ENCODE data around the gene PJA1.

Gene PJA1

DNA sequence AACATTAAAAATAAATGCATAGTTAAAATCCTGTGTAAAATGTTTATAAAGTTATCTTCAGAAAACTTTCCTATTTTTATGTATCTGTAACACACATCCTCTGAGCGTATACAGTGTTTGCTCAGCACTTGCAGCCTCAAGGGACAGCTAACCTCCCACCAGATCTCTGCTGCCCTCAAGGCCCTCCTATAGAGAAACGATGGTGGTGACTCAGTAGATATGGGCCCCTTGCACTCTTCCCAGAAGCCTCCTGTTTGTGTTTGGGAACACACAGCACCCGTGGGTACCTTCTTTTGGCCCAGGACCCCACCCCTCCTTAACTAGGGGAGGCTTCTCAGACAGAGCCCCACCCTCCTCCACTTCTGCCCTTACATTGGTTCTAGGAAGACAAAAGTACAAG lies 26.7 kb downstream of the PJA1 start:
- Histone ChIP-seq H2BK15ac (ENCODE audit: low read depth, poor library complexity, severe bottlenecking) (peak overlapping the region; percentile 52), H3K4me3 (ENCODE audit: insufficient read depth in 1 of 2, low read depth in 1 of 2, low read length in 2 of 2) (no peak overlapping the region), H4K8ac (ENCODE audit: low read length) (peak overlapping the region; percentile 54), H2AK5ac (ENCODE audit: low read length, severe bottlenecking) (no peak overlapping the region), H2BK5ac (ENCODE audit: low read depth, low read length, poor library complexity, severe bottlenecking) (no peak overlapping the region), H3K9ac (ENCODE audit: low read length) (no peak overlapping the region), H3K23ac (ENCODE audit: low read length in 2 of 2) (no peak overlapping the region), H3K36me3 (ENCODE audit: control insufficient read depth in 1 of 2, insufficient read depth in 2 of 2, low read depth in 1 of 2, low read length in 2 of 2) (no peaks in the 10 kb centered on the region), H3K4me1 (ENCODE audit: control insufficient read depth, insufficient read depth, low read depth, low read length) (peaks cover 11% of the 10 kb centered on the region), H2AFZ (ENCODE audit: low read depth, low read length) (no peak overlapping the region), H3K27me3 (ENCODE audit: control insufficient read depth in 1 of 2, insufficient read depth in 1 of 2, low read length in 2 of 2) (peaks cover 0 to 43% of the 10 kb centered on the region in 2 experiments), H2BK120ac (ENCODE audit: low read depth, low read length) (peak overlapping the region; percentile 85), H3K4ac (ENCODE audit: low read depth in 1 of 2, low read length in 2 of 2) (no peak overlapping the region), H3K79me1 (replicated peaks; ENCODE audit: low read length, poor library complexity, severe bottlenecking) (no peaks in the 10 kb centered on the region), H3K27ac (ENCODE audit: low read length, poor library complexity, severe bottlenecking) (no peak overlapping the region), H2BK12ac (ENCODE audit: low read length in 2 of 2) (peak overlapping the region; percentile 31 to 84), H3K9me3 (ENCODE audit: control insufficient read depth, low read length) (no peaks in the 10 kb centered on the region), H3K4me2 (ENCODE audit: low read length, poor library complexity, severe bottlenecking) (no peak overlapping the region), H4K91ac (ENCODE audit: low read length) (peak overlapping the region; percentile 83), H3K14ac (ENCODE audit: low read length in 2 of 2) (no peak overlapping the region), H3K18ac (ENCODE audit: low read depth in 1 of 2, low read length in 2 of 2) (peak overlapping the region; percentile 57 to 62)
- 0% methylated on average over 1 of the region's 3 CpGs for WGBS
- DNase-seq = peak; percentile 38

DNA sequence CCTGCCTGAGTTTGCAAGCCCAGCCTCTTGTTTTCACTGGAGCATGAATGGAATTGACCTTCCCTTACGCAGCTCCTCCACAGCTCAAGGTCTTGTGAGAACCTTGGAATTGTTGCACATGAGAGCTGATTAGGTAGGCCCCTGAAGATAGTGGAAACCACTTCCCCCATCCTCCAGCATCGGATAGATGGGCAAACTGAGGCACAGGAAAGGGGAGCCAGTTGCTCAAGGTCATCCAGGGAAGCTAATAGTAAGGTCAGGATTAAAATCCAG lies 27.2 kb downstream of the PJA1 start:
- H3K9ac ChIP-seq (ENCODE audit: low read length) = peak overlapping the region; percentile 75
- peak overlapping the region; percentile 73 for H2BK15ac ChIP-seq (ENCODE audit: low read depth, poor library complexity, severe bottlenecking)
- peaks cover 11% of the 10 kb centered on the region for H3K4me1 ChIP-seq (ENCODE audit: control insufficient read depth, insufficient read depth, low read depth, low read length)
- peak overlapping the region; percentile 77 for H4K91ac ChIP-seq (ENCODE audit: low read length)
- H3K9me3 ChIP-seq (ENCODE audit: control insufficient read depth, low read length) = no peaks in the 10 kb centered on the region
- no peaks in the 10 kb centered on the region for H3K79me1 ChIP-seq (replicated peaks; ENCODE audit: low read length, poor library complexity, severe bottlenecking)
- H3K4me2 ChIP-seq (ENCODE audit: low read length, poor library complexity, severe bottlenecking) = no peak overlapping the region
- H2AK5ac ChIP-seq (ENCODE audit: low read length, severe bottlenecking) = no peak overlapping the region
- no CpG with 5 or more reads among the region's 2 CpGs for WGBS
- DNase-seq = no peak
- H3K4me3 ChIP-seq (ENCODE audit: insufficient read depth in 1 of 2, low read depth in 1 of 2, low read length in 2 of 2) = no peak overlapping the region
- no peak overlapping the region for H3K23ac ChIP-seq (ENCODE audit: low read length in 2 of 2)
- peak overlapping the region in 1 of 2 experiments; percentile 82 for H3K4ac ChIP-seq (ENCODE audit: low read depth in 1 of 2, low read length in 2 of 2)
- no peak overlapping the region for H3K14ac ChIP-seq (ENCODE audit: low read length in 2 of 2)
- peak overlapping the region; percentile 4 to 77 for H2BK12ac ChIP-seq (ENCODE audit: low read length in 2 of 2)
- peak overlapping the region; percentile 81 for H3K27ac ChIP-seq (ENCODE audit: low read length, poor library complexity, severe bottlenecking)
- H2BK120ac ChIP-seq (ENCODE audit: low read depth, low read length) = peak overlapping the region; percentile 15
- H3K27me3 ChIP-seq (ENCODE audit: control insufficient read depth in 1 of 2, insufficient read depth in 1 of 2, low read length in 2 of 2) = peaks cover 0 to 47% of the 10 kb centered on the region in 2 experiments
- no peak overlapping the region for H2BK5ac ChIP-seq (ENCODE audit: low read depth, low read length, poor library complexity, severe bottlenecking)
- no peak overlapping the region for H4K8ac ChIP-seq (ENCODE audit: low read length)
- no peaks in the 10 kb centered on the region for H3K36me3 ChIP-seq (ENCODE audit: control insufficient read depth in 1 of 2, insufficient read depth in 2 of 2, low read depth in 1 of 2, low read length in 2 of 2)
- H2AFZ ChIP-seq (ENCODE audit: low read depth, low read length) = no peak overlapping the region
- H3K18ac ChIP-seq (ENCODE audit: low read depth in 1 of 2, low read length in 2 of 2) = peak overlapping the region; percentile 61 to 64

GRCh38 chrX:69137371-69138117 lies 27.7 kb downstream of the PJA1 start:
- peak; percentile 93 for DNase-seq
- H3K4me3 ChIP-seq (ENCODE audit: insufficient read depth in 1 of 2, low read depth in 1 of 2, low read length in 2 of 2) = peak overlapping the region in 1 of 2 experiments; percentile 31

GRCh38 chrX:69136546-69137331 lies 28.5 kb downstream of the PJA1 start:
- H3K36me3 ChIP-seq (ENCODE audit: control insufficient read depth in 1 of 2, insufficient read depth in 2 of 2, low read depth in 1 of 2, low read length in 2 of 2) = no peaks in the 10 kb centered on the region
- DNase-seq = peak; percentile 46
- H4K8ac ChIP-seq (ENCODE audit: low read length) = peak overlapping the region; percentile 99
- no peaks in the 10 kb centered on the region for H3K9me3 ChIP-seq (ENCODE audit: control insufficient read depth, low read length)
- peak overlapping the region; percentile 96 to 99 for H3K18ac ChIP-seq (ENCODE audit: low read depth in 1 of 2, low read length in 2 of 2)
- peak overlapping the region; percentile 75 for H3K9ac ChIP-seq (ENCODE audit: low read length)
- H3K4ac ChIP-seq (ENCODE audit: low read depth in 1 of 2, low read length in 2 of 2) = peak overlapping the region; percentile 75 to 96
- 8% methylated on average over 23 of the region's 42 CpGs for whole genome bisulfite sequencing
- peak overlapping the region in 1 of 2 experiments; percentile 31 for H3K4me3 ChIP-seq (ENCODE audit: insufficient read depth in 1 of 2, low read depth in 1 of 2, low read length in 2 of 2)
- peak overlapping the region; percentile 99 for H4K91ac ChIP-seq (ENCODE audit: low read length)
- H2BK120ac ChIP-seq (ENCODE audit: low read depth, low read length) = peak overlapping the region; percentile 99
- H3K4me2 ChIP-seq (ENCODE audit: low read length, poor library complexity, severe bottlenecking) = peak overlapping the region; percentile 61
- H3K14ac ChIP-seq (ENCODE audit: low read length in 2 of 2) = peak overlapping the region in 1 of 2 experiments; percentile 97
- H3K4me1 ChIP-seq (ENCODE audit: control insufficient read depth, insufficient read depth, low read depth, low read length) = peaks cover 11% of the 10 kb centered on the region
- H2AFZ ChIP-seq (ENCODE audit: low read depth, low read length) = no peak overlapping the region
- H3K79me1 ChIP-seq (replicated peaks; ENCODE audit: low read length, poor library complexity, severe bottlenecking) = no peaks in the 10 kb centered on the region
- H3K27ac ChIP-seq (ENCODE audit: low read length, poor library complexity, severe bottlenecking) = peak overlapping the region; percentile 81
- H2BK5ac ChIP-seq (ENCODE audit: low read depth, low read length, poor library complexity, severe bottlenecking) = no peak overlapping the region
- peak overlapping the region; percentile 83 for H2BK15ac ChIP-seq (ENCODE audit: low read depth, poor library complexity, severe bottlenecking)
- H2BK12ac ChIP-seq (ENCODE audit: low read length in 2 of 2) = peak overlapping the region; percentile 89 to 98
- peaks cover 0 to 54% of the 10 kb centered on the region in 2 experiments for H3K27me3 ChIP-seq (ENCODE audit: control insufficient read depth in 1 of 2, insufficient read depth in 1 of 2, low read length in 2 of 2)
- H3K23ac ChIP-seq (ENCODE audit: low read length in 2 of 2) = no peak overlapping the region
- no peak overlapping the region for H2AK5ac ChIP-seq (ENCODE audit: low read length, severe bottlenecking)

More at GRCh38 chrX:69137371-69138117, 27.7 kb downstream of the PJA1 start:
- Histone ChIP-seq H3K27me3 (ENCODE audit: control insufficient read depth in 1 of 2, insufficient read depth in 1 of 2, low read length in 2 of 2) (peaks cover 0 to 50% of the 10 kb centered on the region in 2 experiments), H2BK5ac (ENCODE audit: low read depth, low read length, poor library complexity, severe bottlenecking) (no peak overlapping the region), H2AK5ac (ENCODE audit: low read length, severe bottlenecking) (no peak overlapping the region), H3K9me3 (ENCODE audit: control insufficient read depth, low read length) (no peaks in the 10 kb centered on the region), H3K4ac (ENCODE audit: low read depth in 1 of 2, low read length in 2 of 2) (peak overlapping the region; percentile 75 to 93), H4K8ac (ENCODE audit: low read length) (peak overlapping the region; percentile 99), H2BK15ac (ENCODE audit: low read depth, poor library complexity, severe bottlenecking) (peak overlapping the region; percentile 83), H2AFZ (ENCODE audit: low read depth, low read length) (no peak overlapping the region), H4K91ac (ENCODE audit: low read length) (peak overlapping the region; percentile 99), H2BK12ac (ENCODE audit: low read length in 2 of 2) (peak overlapping the region; percentile 89 to 93), H3K27ac (ENCODE audit: low read length, poor library complexity, severe bottlenecking) (peak overlapping the region; percentile 81), H3K18ac (ENCODE audit: low read depth in 1 of 2, low read length in 2 of 2) (peak overlapping the region; percentile 96 to 98), H3K4me1 (ENCODE audit: control insufficient read depth, insufficient read depth, low read depth, low read length) (peaks cover 11% of the 10 kb centered on the region), H3K9ac (ENCODE audit: low read length) (peak overlapping the region; percentile 75), H3K23ac (ENCODE audit: low read length in 2 of 2) (peak overlapping the region in 1 of 2 experiments; percentile 94), H3K36me3 (ENCODE audit: control insufficient read depth in 1 of 2, insufficient read depth in 2 of 2, low read depth in 1 of 2, low read length in 2 of 2) (no peaks in the 10 kb centered on the region), H3K14ac (ENCODE audit: low read length in 2 of 2) (peak overlapping the region in 1 of 2 experiments; percentile 91), H3K79me1 (replicated peaks; ENCODE audit: low read length, poor library complexity, severe bottlenecking) (no peaks in the 10 kb centered on the region), H2BK120ac (ENCODE audit: low read depth, low read length) (peak overlapping the region; percentile 99), H3K4me2 (ENCODE audit: low read length, poor library complexity, severe bottlenecking) (peak overlapping the region; percentile 56)
- WGBS = 11% methylated on average over 5 of the region's 11 CpGs
